Amygdala (tissue), 56 donors: Measurements from ENCODE around the gene RPS10.

Experiments used
- DNase-seq, 56 donors: peaks; one replicate each; lab custom pipeline; 2025; lab: John Stamatoyannopoulos, UW

RPS10 gene

DNA sequence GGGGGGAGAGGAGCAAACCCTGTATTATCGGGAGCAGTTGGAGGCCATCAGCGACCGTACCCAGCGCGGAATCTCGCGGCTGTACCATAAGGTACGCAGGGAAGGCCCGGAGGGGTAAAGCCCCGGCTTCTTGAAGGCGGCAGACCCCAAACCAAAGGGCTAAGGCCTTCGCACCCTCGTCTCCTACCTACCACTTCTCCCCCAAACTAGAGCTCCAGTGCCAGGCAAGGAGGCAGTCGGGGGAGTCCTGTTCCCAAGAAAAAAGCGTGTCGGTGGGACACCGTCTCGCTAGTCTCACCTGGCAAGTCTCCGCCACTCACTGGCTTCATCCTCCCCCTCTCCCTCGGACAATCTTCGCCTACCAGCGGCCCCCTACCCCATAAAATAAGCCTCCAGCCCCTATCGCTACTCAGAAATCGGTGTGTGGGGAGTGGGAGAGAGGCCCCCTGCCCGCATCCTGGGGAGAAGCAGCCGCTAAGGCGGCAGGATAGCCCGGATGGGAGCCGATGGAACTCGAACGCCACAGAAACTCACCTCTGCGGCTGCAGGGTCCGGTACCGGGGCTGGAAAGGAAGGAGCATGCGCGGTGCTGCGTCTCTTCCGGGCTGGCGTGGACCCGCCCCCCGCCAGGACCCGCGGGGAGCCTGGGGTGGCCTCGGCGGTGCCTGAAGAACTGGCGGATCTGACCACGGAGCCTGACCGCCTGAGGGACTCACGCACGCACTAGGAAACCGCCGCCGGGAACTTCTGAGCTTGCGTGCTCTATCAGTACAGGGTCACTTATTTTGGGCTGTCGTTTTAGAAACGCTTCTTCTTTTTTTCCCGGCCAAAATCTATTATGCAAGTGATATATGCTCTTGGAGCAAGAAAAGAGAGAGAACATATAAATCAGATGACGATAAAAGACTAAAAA lies at the start of gene RPS10:
Gene RPS10 (minus strand): TSS at position 572 of the 913 bp plus-strand sequence. CDS start 848 bp downstream, outside the sequence.
- peak in 55 of 56 donors; percentile 52 to 94 (median 83) for DNase-seq

- DNase-seq = no peak
These were observed 49.4 kb upstream of the RPS10 start for GRCh38 chr6:34475238-34475682.

DNA sequence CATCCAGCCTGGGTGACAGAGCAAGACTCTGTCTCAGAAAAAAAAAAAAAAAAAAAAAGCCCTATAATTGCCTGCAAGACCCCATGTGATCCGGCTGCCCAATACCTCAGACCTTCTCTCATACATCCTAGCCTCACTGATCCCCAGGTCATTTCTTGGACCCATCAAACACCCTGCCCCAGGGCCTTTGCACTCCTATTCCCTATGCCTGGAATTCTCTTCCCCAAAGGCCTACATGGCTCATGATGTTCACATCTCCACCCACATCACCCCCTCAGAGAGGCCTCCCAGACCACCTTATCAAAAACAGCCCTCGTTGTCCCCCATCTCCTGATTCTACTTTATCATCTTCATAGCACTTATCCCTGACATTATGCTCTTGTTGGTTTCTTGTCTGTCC lies 48.9 kb upstream of the RPS10 start:
- no peak for DNase-seq

- no peak for DNase-seq
These were observed 48.1 kb upstream of the RPS10 start for GRCh38 chr6:34473967-34474366.

DNA sequence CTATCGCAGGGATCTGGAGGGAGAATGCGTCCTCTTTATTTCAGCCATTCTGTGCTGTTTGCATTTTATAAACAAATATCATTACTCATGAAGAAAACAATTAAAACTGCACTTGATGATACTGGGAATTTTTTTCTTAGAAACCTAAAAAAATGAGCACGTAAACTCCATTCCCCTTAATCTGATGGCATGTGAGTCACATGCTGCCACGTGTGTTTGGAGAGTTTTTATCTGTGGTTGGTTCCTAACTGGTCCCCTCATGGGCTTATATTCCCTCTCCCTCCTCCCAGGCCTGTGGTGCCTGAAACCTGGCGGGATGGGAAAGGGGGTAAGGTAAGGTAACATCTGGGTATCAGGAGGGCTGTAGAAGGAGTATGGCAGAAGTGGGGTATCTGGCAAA lies 46.6 kb upstream of the RPS10 start:
- no peak for DNase-seq

DNA sequence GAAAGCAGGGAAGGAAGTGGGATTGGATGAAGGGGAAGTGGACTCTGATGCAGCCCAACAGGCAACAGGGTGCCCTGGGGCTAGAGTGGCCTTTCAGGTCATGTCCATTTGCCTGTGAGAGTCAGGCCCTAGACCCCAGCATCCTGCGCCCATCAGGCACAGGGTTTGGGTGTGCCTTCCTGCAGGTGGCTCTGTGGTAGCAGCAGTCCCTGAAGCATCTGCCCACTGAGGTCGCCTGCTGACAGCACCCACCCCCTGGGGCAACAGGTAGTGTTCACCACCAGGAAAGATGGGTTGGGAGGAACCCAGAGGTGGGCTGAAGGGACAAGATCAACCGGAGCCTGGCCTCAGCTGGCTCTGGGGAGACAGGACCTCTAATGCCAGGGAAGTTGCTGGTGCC lies 43.6 kb upstream of the RPS10 start:
- no peak for DNase-seq

DNA sequence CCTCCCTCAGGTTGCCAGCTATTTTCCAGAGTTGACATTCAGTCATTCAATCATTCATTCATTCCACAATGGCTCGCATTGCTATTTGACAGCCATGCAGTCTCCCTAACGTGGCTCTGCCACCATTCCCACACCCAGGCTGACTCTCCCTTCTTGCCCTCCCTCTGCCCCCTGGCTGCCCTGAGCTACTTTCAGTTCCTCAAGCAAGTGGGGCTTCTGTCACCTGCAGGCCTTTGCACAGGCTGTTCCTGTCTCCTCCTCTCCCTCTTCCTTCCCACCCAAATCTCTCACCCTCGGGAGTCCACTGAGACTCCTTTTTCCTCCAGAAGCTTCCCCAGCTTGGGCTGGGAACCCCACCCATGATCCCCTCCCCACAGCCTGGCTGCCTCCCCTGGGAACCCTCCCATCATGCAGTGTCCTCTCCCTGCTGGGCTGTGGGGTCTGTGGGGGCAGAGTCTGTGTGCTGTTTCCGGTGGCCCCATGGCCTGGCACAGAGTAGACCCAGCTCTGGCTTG lies 42.6 kb upstream of the RPS10 start:
- no peak for DNase-seq

GRCh38 chr6:34466242-34467185 lies 40.6 kb upstream of the RPS10 start:
- peak in 2 of 56 donors; percentile 12 to 41 for DNase-seq

- DNase-seq = peak in 36 of 56 donors; percentile 6 to 67 (median 32)
These were observed 39.8 kb upstream of the RPS10 start, which contains the start of gene PACSIN1 for GRCh38 chr6:34465531-34466241. PACSIN1 (plus strand) TSS chr6:34466076; CDS start chr6:34526306, 60,230 bp downstream.

DNA sequence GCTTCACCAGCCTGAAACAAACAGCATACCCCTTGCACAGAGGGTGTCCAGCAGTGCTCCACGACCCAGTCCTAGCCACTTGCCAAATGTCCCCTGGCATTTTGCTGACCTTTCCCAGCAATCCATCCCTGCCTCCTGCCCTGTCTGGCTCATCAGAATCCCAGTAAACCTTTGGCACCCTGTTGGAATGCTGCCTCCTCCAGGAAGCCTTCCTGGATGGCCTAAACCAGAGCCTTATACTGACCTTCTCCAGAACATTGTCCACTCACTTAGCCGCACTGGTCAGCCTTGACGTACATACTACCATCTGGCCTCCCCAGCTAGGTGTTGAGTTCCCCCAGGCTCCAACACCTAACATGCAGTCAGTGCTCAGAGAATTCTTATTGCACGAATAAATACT lies 38.0 kb upstream of the RPS10 start:
- DNase-seq = no peak

DNA sequence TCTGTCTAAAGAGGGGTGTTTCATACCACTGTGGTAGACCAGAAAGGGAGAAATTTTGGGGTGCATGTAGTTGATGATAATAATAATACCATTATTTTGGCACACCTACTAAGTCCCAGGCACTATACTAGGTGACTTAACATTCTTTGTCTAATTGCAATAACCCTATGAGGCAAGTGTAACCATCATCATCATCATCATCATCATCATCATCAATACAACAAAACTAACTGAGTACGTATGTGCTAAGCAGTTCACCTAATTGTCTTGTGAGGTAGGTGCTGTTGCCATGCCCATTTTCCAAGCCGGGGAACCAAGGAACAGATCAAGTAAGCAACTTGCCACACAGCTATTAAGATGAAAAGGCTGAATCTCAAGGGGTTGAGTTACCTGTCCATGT lies 37.4 kb upstream of the RPS10 start:
- no peak for DNase-seq

GRCh38 chr6:34462551-34462971 lies 36.7 kb upstream of the RPS10 start:
- DNase-seq = no peak

GRCh38 chr6:34462010-34462409 lies 36.1 kb upstream of the RPS10 start:
- DNase-seq = no peak

DNA sequence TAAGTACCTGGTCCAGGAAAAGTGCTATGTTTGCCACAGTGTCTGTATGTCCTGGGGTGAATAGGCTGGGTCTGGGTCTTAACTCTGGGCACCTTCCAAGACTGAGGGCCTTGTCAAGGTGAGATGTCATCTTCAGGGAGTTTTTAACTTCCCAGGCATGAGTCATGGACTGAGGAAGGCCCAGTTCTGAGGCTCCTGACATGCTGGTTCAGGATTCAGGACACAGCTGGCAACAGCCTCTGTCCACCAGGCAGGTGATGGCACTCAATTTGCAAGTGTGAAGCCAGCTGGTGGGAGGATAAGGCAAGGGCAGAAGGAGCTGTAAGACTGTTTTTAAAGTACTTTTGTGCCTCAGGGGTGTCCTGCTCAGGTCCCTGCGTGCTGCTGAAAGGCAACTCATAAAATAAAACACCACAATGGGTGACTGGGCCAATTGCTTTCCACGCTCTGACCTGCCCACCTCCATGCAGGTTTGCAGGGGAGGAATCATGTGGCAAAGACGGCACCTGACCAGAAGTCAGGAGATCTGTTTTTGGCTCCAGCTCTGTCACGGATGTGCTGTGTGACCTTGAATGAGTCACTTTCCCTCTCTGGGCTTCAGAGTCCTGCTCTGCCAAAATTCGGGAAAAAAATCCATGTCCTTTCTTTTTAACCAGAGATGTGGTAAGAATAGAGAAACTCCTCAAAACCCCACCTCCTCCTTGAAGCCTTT lies 35.1 kb upstream of the RPS10 start:
- no peak for DNase-seq

DNA sequence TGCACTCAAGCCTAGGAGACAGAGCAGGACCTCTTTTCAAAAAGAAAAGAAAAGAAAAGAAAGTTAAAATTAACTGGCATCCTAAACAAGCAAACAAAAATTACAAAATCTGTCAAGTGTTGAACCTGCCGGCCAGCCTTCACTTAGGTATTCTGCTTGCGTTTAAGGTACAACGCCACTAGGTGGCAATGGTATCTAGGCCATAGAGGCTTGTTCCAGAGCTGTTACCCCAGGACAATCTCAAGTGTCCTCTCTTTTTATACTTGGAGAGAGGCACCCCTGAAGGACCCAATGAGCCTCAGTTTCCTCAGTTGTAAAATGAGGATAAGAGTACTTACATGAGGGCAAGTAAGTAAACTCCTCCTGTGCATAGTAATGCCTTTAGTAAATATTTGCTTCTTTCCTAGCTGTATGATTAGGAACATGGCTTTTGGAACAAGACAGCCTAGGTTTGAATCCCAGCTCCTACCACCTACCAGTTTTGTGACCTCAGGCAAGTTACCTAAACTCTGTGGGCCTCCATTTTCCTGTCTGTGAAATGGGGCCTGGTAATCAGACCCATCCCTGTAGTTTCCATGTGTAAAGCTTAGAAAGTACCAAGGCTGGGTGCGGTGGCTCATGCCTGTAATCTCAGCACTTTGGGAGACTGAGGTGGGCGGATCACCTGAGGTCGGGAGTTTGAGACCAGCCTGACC lies 34.2 kb upstream of the RPS10 start:
- peak in 10 of 56 donors; percentile 5 to 44 (median 8) for DNase-seq

- no peak for DNase-seq
These were observed 32.2 kb upstream of the RPS10 start for GRCh38 chr6:34457742-34458735.

DNA sequence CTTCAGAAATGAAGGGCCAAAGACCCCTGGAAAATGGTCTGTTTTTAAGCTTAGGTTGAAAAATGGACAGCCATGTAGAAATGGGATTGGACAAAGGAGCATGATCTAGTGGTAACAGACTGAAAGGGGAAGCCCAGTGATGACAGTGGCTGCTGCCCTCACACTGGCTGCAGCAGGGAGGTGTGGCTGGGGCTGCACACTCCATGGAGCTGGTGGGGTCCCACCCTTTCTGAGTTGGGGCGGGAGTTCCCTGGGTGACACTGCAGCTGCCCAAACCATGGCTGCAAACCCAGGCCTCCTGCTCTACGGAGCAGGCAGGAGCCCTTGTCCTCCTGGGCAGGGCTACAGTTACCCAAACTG lies 31.5 kb upstream of the RPS10 start:
- no peak for DNase-seq

DNA sequence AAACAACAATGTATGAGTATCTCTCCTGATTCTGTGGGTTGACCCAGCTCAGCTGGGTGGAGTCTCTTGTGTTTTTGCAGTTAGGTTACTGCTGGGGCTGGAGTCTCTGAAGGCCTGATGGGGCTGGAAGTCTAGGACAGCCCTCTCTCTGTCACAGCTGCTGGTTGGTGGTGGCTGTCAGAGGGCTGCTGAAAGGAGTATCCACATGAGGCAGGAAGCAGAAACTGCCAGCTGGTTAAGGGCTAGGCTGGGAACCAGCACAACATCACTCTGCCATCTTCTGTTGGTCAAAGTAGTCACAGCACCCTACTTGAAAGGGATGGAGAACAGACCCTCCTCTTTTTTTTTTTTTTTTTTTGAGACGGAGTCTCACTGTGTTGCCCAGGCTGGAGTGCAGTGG lies 30.0 kb upstream of the RPS10 start:
- DNase-seq = no peak
